HepG2 (cell line): Measurements from ENCODE around the gene BATF3.

Source experiments
- BRD4 ChIP-seq: sonication (generic); formaldehyde crosslinking; IDR thresholded peaks from 2 replicates; pipeline ENCODE4 v1.4.0; 2020; ENCODE audit warnings: missing genetic modification reagents
- MEF2D ChIP-seq: sonication (generic); formaldehyde crosslinking; IDR thresholded peaks from 2 replicates; pipeline ENCODE4 v1.5.1; 2020; ENCODE audit warnings: mild to moderate bottlenecking, missing genetic modification reagents
- TF ChIP-seq, protein P1 (sequence below): sonication (generic); formaldehyde crosslinking; IDR thresholded peaks from 2 replicates; pipeline ENCODE4 v1.5.0; 2020; ENCODE audit warnings: mild to moderate bottlenecking, missing genetic modification reagents, moderate library complexity
- TF ChIP-seq, protein P2 (sequence below): sonication (generic); formaldehyde crosslinking; conservative IDR thresholded peaks from 2 replicates; pipeline ENCODE4 v1.4.0; 2020; ENCODE audit warnings: missing genetic modification reagents

DNA sequence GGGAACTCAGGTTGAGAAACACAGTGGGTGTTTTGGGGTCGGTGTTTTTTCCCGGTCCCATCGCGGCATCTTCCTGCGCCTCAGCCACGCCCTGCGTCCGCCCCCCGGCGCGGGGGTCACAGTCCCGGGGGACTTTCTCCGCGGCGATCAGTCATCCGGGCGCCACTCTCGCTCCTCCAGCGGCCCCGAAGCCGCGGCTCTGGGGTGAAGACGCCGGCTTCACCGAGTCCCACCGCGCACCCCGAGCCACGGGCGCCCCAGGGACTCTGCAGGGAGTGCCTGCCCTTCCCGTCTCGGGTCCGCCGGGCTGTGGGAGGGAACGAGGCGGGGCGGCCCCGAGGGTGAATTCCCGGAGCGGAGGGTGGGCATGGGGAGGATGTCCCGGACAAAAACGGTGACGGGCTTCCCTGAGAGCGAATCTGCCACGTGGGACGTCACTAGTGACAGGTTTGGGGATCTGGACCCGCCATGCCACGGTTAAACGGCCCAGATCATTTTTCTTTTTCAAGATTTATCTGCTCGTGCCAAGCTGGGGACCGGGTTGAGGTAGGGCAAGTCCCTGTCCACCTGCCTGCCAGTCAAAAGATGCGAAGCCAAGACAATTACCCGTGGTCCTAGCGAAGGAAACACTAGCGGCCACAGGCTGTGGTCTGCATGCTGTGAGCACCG is 717 bp upstream of the BATF3 start:
- TF ChIP-seq, protein P1, sequence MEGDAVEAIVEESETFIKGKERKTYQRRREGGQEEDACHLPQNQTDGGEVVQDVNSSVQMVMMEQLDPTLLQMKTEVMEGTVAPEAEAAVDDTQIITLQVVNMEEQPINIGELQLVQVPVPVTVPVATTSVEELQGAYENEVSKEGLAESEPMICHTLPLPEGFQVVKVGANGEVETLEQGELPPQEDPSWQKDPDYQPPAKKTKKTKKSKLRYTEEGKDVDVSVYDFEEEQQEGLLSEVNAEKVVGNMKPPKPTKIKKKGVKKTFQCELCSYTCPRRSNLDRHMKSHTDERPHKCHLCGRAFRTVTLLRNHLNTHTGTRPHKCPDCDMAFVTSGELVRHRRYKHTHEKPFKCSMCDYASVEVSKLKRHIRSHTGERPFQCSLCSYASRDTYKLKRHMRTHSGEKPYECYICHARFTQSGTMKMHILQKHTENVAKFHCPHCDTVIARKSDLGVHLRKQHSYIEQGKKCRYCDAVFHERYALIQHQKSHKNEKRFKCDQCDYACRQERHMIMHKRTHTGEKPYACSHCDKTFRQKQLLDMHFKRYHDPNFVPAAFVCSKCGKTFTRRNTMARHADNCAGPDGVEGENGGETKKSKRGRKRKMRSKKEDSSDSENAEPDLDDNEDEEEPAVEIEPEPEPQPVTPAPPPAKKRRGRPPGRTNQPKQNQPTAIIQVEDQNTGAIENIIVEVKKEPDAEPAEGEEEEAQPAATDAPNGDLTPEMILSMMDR (CRISPR knock-in tag) = no peak
- no peak for TF ChIP-seq BRD4 (CRISPR knock-in tag)
- TF ChIP-seq, protein P2, sequence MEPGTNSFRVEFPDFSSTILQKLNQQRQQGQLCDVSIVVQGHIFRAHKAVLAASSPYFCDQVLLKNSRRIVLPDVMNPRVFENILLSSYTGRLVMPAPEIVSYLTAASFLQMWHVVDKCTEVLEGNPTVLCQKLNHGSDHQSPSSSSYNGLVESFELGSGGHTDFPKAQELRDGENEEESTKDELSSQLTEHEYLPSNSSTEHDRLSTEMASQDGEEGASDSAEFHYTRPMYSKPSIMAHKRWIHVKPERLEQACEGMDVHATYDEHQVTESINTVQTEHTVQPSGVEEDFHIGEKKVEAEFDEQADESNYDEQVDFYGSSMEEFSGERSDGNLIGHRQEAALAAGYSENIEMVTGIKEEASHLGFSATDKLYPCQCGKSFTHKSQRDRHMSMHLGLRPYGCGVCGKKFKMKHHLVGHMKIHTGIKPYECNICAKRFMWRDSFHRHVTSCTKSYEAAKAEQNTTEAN (CRISPR knock-in tag) = no peak
- TF ChIP-seq MEF2D (CRISPR knock-in tag) = no peak
